Ishikawa (cell line): Measurements from ENCODE around the gene NR2C2AP.

Experiments used
- CEBPB ChIP-seq: IDR thresholded peaks from 2 replicates; pipeline ENCODE4 v1.6.1; 2012
- CREB1 ChIP-seq: IDR thresholded peaks from 2 replicates; pipeline ENCODE4 v1.6.1; 2012; ENCODE audit warnings: low read depth
- EGR1 ChIP-seq: IDR thresholded peaks from 2 replicates; pipeline ENCODE4 v1.6.1; 2012
- EP300 ChIP-seq: IDR thresholded peaks from 2 replicates; pipeline ENCODE4 v1.6.1; 2012; ENCODE audit warnings: borderline replicate concordance
- FOXM1 ChIP-seq: IDR thresholded peaks from 2 replicates; pipeline ENCODE4 v1.6.1; 2012; ENCODE audit warnings: low read depth, borderline replicate concordance
- NFIC ChIP-seq: IDR thresholded peaks from 2 replicates; pipeline ENCODE4 v1.6.1; 2012
- RAD21 ChIP-seq: IDR thresholded peaks from 2 replicates; pipeline ENCODE4 v1.6.1; 2012; ENCODE audit warnings: low read depth
- TAF1 ChIP-seq: IDR thresholded peaks from 2 replicates; pipeline ENCODE4 v1.6.1; 2012; ENCODE audit warnings: low read depth, mild to moderate bottlenecking
- TCF12 ChIP-seq: IDR thresholded peaks from 2 replicates; pipeline ENCODE4 v1.6.1; 2012; ENCODE audit warnings: low read depth
- TEAD4 ChIP-seq: IDR thresholded peaks from 2 replicates; pipeline ENCODE4 v1.6.1; 2012
- YY1 ChIP-seq: IDR thresholded peaks from 2 replicates; pipeline ENCODE4 v1.6.1; 2012; ENCODE audit warnings: low read depth
- ZBTB7A ChIP-seq: IDR thresholded peaks from 2 replicates; pipeline ENCODE4 v1.6.1; 2012; ENCODE audit warnings: low read depth
- TF ChIP-seq, protein P1 (sequence below): IDR thresholded peaks from 2 replicates; pipeline ENCODE4 v1.6.1; 2012
- TF ChIP-seq, protein P2 (sequence below): IDR thresholded peaks from 2 replicates; pipeline ENCODE4 v1.6.1; 2012; ENCODE audit warnings: low read depth, mild to moderate bottlenecking
- TF ChIP-seq, protein P3 (sequence below): IDR thresholded peaks from 2 replicates; pipeline ENCODE4 v1.6.1; 2012

The NR2C2AP gene

GRCh38 chr19:19160461-19161035, 42.7 kb downstream of the NR2C2AP start:
- TF ChIP-seq RAD21 = no peak
- TF ChIP-seq, protein P1, sequence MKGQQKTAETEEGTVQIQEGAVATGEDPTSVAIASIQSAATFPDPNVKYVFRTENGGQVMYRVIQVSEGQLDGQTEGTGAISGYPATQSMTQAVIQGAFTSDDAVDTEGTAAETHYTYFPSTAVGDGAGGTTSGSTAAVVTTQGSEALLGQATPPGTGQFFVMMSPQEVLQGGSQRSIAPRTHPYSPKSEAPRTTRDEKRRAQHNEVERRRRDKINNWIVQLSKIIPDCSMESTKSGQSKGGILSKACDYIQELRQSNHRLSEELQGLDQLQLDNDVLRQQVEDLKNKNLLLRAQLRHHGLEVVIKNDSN = no peak
- TF ChIP-seq CREB1 = no peak
- TF ChIP-seq, protein P2, sequence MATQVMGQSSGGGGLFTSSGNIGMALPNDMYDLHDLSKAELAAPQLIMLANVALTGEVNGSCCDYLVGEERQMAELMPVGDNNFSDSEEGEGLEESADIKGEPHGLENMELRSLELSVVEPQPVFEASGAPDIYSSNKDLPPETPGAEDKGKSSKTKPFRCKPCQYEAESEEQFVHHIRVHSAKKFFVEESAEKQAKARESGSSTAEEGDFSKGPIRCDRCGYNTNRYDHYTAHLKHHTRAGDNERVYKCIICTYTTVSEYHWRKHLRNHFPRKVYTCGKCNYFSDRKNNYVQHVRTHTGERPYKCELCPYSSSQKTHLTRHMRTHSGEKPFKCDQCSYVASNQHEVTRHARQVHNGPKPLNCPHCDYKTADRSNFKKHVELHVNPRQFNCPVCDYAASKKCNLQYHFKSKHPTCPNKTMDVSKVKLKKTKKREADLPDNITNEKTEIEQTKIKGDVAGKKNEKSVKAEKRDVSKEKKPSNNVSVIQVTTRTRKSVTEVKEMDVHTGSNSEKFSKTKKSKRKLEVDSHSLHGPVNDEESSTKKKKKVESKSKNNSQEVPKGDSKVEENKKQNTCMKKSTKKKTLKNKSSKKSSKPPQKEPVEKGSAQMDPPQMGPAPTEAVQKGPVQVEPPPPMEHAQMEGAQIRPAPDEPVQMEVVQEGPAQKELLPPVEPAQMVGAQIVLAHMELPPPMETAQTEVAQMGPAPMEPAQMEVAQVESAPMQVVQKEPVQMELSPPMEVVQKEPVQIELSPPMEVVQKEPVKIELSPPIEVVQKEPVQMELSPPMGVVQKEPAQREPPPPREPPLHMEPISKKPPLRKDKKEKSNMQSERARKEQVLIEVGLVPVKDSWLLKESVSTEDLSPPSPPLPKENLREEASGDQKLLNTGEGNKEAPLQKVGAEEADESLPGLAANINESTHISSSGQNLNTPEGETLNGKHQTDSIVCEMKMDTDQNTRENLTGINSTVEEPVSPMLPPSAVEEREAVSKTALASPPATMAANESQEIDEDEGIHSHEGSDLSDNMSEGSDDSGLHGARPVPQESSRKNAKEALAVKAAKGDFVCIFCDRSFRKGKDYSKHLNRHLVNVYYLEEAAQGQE = no peak
- TF ChIP-seq CEBPB = no peak
- no peak for TF ChIP-seq YY1
- TF ChIP-seq TAF1 = no peak
- TF ChIP-seq, protein P3, sequence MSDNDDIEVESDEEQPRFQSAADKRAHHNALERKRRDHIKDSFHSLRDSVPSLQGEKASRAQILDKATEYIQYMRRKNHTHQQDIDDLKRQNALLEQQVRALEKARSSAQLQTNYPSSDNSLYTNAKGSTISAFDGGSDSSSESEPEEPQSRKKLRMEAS = no peak
- TF ChIP-seq EP300 = no peak
- no peak for TF ChIP-seq NFIC
- TF ChIP-seq TCF12 = no peak

DNA sequence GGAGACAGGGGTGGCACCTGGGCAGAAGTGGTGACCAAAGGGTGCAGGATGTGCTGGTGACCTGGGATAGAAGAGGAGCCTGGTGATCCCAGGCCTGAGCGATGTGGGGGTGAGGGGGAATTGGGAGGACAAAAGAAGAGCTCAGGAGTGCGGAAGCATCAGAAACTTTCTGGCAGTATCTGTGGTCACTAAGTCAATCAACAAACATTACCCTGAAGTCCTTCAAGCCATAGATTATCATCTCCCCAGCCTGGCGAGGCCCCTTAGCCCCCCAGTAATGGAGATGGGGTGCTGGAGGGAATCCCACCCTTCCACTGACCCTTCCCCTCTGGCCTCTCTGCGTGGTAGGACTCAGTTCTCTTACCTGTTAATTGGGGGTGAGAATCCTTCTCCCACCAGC, 43.7 kb downstream of the NR2C2AP start:
- TF ChIP-seq CEBPB (no peak), FOXM1 (no peak), ZBTB7A (no peak), TAF1 (no peak), TEAD4 (no peak), YY1 (no peak), EP300 (no peak), NFIC (no peak)
- TF ChIP-seq, protein P2 = no peak

GRCh38 chr19:19157808-19158207, 45.4 kb downstream of the NR2C2AP start:
- TF ChIP-seq, protein P3 = no peak
- TF ChIP-seq, protein P1 = no peak
- no peak for TF ChIP-seq ZBTB7A
- no peak for TF ChIP-seq FOXM1
- no peak for TF ChIP-seq TAF1
- TF ChIP-seq TEAD4 = no peak
- TF ChIP-seq YY1 = no peak
- TF ChIP-seq, protein P2 = no peak
- TF ChIP-seq EGR1 = no peak
- no peak for TF ChIP-seq EP300
- no peak for TF ChIP-seq NFIC

DNA sequence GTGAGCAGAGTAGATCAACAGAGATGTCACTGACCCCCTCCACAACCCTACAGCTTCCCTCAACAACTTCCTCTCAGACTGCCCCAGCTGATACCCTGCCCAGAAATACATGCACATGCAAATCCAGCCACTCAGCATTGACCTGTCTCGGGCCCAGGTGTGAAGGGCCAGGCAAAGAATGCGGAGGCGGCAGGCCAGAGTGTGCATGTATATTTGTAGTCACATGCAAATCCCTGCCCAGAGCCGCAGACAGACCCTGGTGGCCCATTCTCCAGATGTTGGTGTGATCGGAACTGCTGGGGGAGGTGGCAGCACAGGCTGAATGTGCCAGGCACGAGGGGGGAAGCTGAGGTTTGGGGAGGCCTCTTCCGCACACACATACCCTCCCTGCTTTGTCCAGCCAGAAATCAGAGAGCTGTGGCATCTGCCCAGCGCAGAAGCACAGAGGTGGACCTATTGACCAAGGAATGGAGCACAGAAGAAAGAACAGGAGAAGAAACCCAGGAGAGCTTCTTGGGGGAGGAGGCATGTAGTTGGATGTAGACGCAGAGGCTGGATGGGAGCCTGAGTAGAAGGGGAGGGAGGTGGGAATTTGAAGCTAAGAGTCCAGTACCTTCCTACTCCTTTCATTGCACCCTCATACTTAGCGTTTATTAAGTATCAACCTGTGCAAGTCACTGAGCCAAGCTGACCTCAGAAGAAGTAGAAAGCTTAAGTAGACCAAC, 47.6 kb downstream of the NR2C2AP start:
- no peak for TF ChIP-seq EP300
- TF ChIP-seq TAF1 = no peak
- no peak for TF ChIP-seq TCF12
- TF ChIP-seq, protein P1 = no peak
- TF ChIP-seq TEAD4 = no peak
- no peak for TF ChIP-seq EGR1
